Measurements from ENCODE around the gene TAF3.

TAF3 gene

GRCh38 chr10:7833210-7833609 lies 14.9 kb downstream of the TAF3 start:
- TF ChIP-seq ZNF274 (IDR thresholded peaks at IDR 0.05; ENCODE audit: low read depth, low read length): no peak

GRCh38 chr10:7834262-7834661 lies 16.0 kb downstream of the TAF3 start:
- no peak overlapping the region for H3K4me3 ChIP-seq (ENCODE audit: low read length)
- TF ChIP-seq ZNF274 (IDR thresholded peaks at IDR 0.05; ENCODE audit: low read depth, low read length): no peak

More at GRCh38 chr10:7833210-7833609, 14.9 kb downstream of the TAF3 start:
- no peak overlapping the region for H3K4me3 ChIP-seq (ENCODE audit: low read length)

- TF ChIP-seq ZNF274 (IDR thresholded peaks at IDR 0.05; ENCODE audit: low read depth, low read length): no peak
- no peak overlapping the region for H3K4me3 ChIP-seq (ENCODE audit: low read length)
Observed at GRCh38 chr10:7836571-7836970, 18.3 kb downstream of the TAF3 start.

- no peak overlapping the region for H3K4me3 ChIP-seq (ENCODE audit: low read length)
- no peak for TF ChIP-seq ZNF274 (IDR thresholded peaks at IDR 0.05; ENCODE audit: low read depth, low read length)
Observed at GRCh38 chr10:7846591-7846990, 28.3 kb downstream of the TAF3 start.

- no peak overlapping the region for H3K4me3 ChIP-seq (ENCODE audit: low read length)
- no peak for TF ChIP-seq ZNF274 (IDR thresholded peaks at IDR 0.05; ENCODE audit: low read depth, low read length)
Observed at GRCh38 chr10:7853226-7853842, 35.0 kb downstream of the TAF3 start.

GRCh38 chr10:7853890-7854289 lies 35.6 kb downstream of the TAF3 start:
- H3K4me3 ChIP-seq (ENCODE audit: low read length): no peak overlapping the region
- no peak for TF ChIP-seq ZNF274 (IDR thresholded peaks at IDR 0.05; ENCODE audit: low read depth, low read length)

GRCh38 chr10:7855205-7855604 lies 36.9 kb downstream of the TAF3 start:
- no peak overlapping the region for H3K4me3 ChIP-seq (ENCODE audit: low read length)
- no peak for TF ChIP-seq ZNF274 (IDR thresholded peaks at IDR 0.05; ENCODE audit: low read depth, low read length)

- TF ChIP-seq ZNF274 (IDR thresholded peaks at IDR 0.05; ENCODE audit: low read depth, low read length): no peak
- no peak overlapping the region for H3K4me3 ChIP-seq (ENCODE audit: low read length)
Observed at GRCh38 chr10:7856678-7857077, 38.4 kb downstream of the TAF3 start.

GRCh38 chr10:7857262-7857661 lies 39.0 kb downstream of the TAF3 start:
- TF ChIP-seq ZNF274 (IDR thresholded peaks at IDR 0.05; ENCODE audit: low read depth, low read length): no peak
- no peak overlapping the region for H3K4me3 ChIP-seq (ENCODE audit: low read length)

- TF ChIP-seq ZNF274 (IDR thresholded peaks at IDR 0.05; ENCODE audit: low read depth, low read length): no peak
- no peak overlapping the region for H3K4me3 ChIP-seq (ENCODE audit: low read length)
Observed at GRCh38 chr10:7861509-7862120, 43.3 kb downstream of the TAF3 start.

- TF ChIP-seq ZNF274 (IDR thresholded peaks at IDR 0.05; ENCODE audit: low read depth, low read length): no peak
- no peak overlapping the region for H3K4me3 ChIP-seq (ENCODE audit: low read length)
Observed at GRCh38 chr10:7862121-7862514, 43.8 kb downstream of the TAF3 start.

GRCh38 chr10:7866176-7866575 lies 47.9 kb downstream of the TAF3 start:
- no peak overlapping the region for H3K4me3 ChIP-seq (ENCODE audit: low read length)
- no peak for TF ChIP-seq ZNF274 (IDR thresholded peaks at IDR 0.05; ENCODE audit: low read depth, low read length)

- TF ChIP-seq ZNF274 (IDR thresholded peaks at IDR 0.05; ENCODE audit: low read depth, low read length): no peak
- peak overlapping the region; percentile 43; the same call in 1 of the 2 replicates for H3K4me3 ChIP-seq (ENCODE audit: low read length)
Observed at GRCh38 chr10:7872041-7872442, 53.7 kb downstream of the TAF3 start.

- TF ChIP-seq ZNF274 (IDR thresholded peaks at IDR 0.05; ENCODE audit: low read depth, low read length): no peak
Observed at GRCh38 chr10:7874864-7875263, 56.6 kb downstream of the TAF3 start.

GRCh38 chr10:7876541-7877127 lies 58.3 kb downstream of the TAF3 start:
- no peak for TF ChIP-seq ZNF274 (IDR thresholded peaks at IDR 0.05; ENCODE audit: low read depth, low read length)

More at GRCh38 chr10:7874864-7875263, 56.6 kb downstream of the TAF3 start:
- H3K4me3 ChIP-seq (ENCODE audit: low read length): no peak overlapping the region

More at GRCh38 chr10:7876541-7877127, 58.3 kb downstream of the TAF3 start:
- H3K4me3 ChIP-seq (ENCODE audit: low read length): no peak overlapping the region
